ENCODE results near the gene CXCR2.
"Not testable (repeated sequence)": the region's sequence is repeated elsewhere in the genome, so short reads cannot be mapped to it uniquely, and the experiment has no call there.

CXCR2 gene

GRCh38 chr2:218125626-218126080, at the start of gene CXCR2:
Gene CXCR2 (plus strand): TSS chr2:218126028. CDS start chr2:218134802, 8,774 bp downstream.
- no peak for DNase-seq

- no peak for DNase-seq
These were observed 48.2 kb upstream of the CXCR2 start for GRCh38 chr2:218077464-218078216.

GRCh38 chr2:218079943-218080913, 45.6 kb upstream of the CXCR2 start:
- DNase-seq, result no peak

- no peak for DNase-seq
These were observed 44.8 kb upstream of the CXCR2 start for GRCh38 chr2:218081063-218081462.

GRCh38 chr2:218081695-218082094, 44.1 kb upstream of the CXCR2 start:
- DNase-seq, result peak; percentile 53

- DNase-seq, result no peak
These were observed 43.1 kb upstream of the CXCR2 start for GRCh38 chr2:218082586-218083351.

GRCh38 chr2:218083352-218083676, 42.5 kb upstream of the CXCR2 start:
- no peak for DNase-seq

- DNase-seq, result no peak
These were observed 39.4 kb upstream of the CXCR2 start for GRCh38 chr2:218086478-218086877.

GRCh38 chr2:218089259-218089658, 36.6 kb upstream of the CXCR2 start:
- DNase-seq, result no peak

GRCh38 chr2:218091746-218092145, 34.1 kb upstream of the CXCR2 start:
- no peak for DNase-seq

- DNase-seq, result no peak
These were observed 31.9 kb upstream of the CXCR2 start for GRCh38 chr2:218093879-218094278.

- no peak for DNase-seq
These were observed 30.0 kb upstream of the CXCR2 start for GRCh38 chr2:218095853-218096252.

GRCh38 chr2:218097975-218098374, 27.9 kb upstream of the CXCR2 start:
- DNase-seq, result no peak

GRCh38 chr2:218108834-218109233, 17.0 kb upstream of the CXCR2 start:
- DNase-seq, result not testable (repeated sequence)

GRCh38 chr2:218121789-218122188, 4.0 kb upstream of the CXCR2 start:
- not testable (repeated sequence) for DNase-seq

GRCh38 chr2:218122286-218122685, 3.5 kb upstream of the CXCR2 start:
- DNase-seq, result not testable (repeated sequence)

GRCh38 chr2:218123986-218124385, 1.8 kb upstream of the CXCR2 start:
- DNase-seq, result no peak

- DNase-seq, result no peak
These were observed 733 bp upstream of the CXCR2 start for GRCh38 chr2:218125095-218125494.

GRCh38 chr2:218127929-218128455, 2.2 kb downstream of the CXCR2 start:
- DNase-seq, result no peak

- DNase-seq, result no peak
These were observed 3.1 kb downstream of the CXCR2 start for GRCh38 chr2:218128781-218129457.

GRCh38 chr2:218129458-218130135, 3.8 kb downstream of the CXCR2 start:
- DNase-seq, result no peak

- DNase-seq, result no peak
These were observed 4.5 kb downstream of the CXCR2 start for GRCh38 chr2:218130377-218130776.

Measured in left hindlimb (tissue), 1 donor.